ENCODE data around the gene S100A13. TPM values are rescaled to one million over a fixed set of nuclear protein-coding genes. Genes with fewer than 3 reads are reported as not detected.

S100A13 gene
- total RNA-seq, 1 donor from 2014 or later: 172 TPM

- H3K27ac ChIP-seq (ENCODE audit: low read depth, low read length): no peak overlapping the region
- H3K4me1 ChIP-seq (ENCODE audit: insufficient read depth, low read length): peaks cover 9% of the 10 kb centered on the region
- H3K4me3 ChIP-seq (ENCODE audit: insufficient read depth, low read depth, low read length): no peak overlapping the region
- no peak for TF ChIP-seq EZH2 (IDR thresholded peaks at IDR 0.05; ENCODE audit: insufficient read depth, low read length)
- TF ChIP-seq CTCF (IDR thresholded peaks at IDR 0.05; ENCODE audit: insufficient read depth, low read depth, low read length): no peak
- no peaks in the 10 kb centered on the region for H3K9me3 ChIP-seq (ENCODE audit: insufficient read depth, low read depth, low read length)
- H3K79me2 ChIP-seq (ENCODE audit: insufficient read depth, low read length): peaks cover 37% of the 10 kb centered on the region
- H3K27me3 ChIP-seq (ENCODE audit: insufficient read depth, low read length): no peaks in the 10 kb centered on the region
- Mint-ChIP-seq H3K27me3 (ENCODE audit: low read depth, unreplicated experiment) (no peaks in the 10 kb centered on the region), H3K4me1 (ENCODE audit: low read depth, unreplicated experiment) (peaks cover 12% of the 10 kb centered on the region), H3K36me3 (ENCODE audit: low read depth, unreplicated experiment) (peaks cover 11% of the 10 kb centered on the region), H3K27ac (ENCODE audit: unreplicated experiment) (no peak overlapping the region), H3K4me3 (ENCODE audit: unreplicated experiment) (no peak overlapping the region), H3K9me3 (ENCODE audit: unreplicated experiment) (no peaks in the 10 kb centered on the region)
- no peak overlapping the region for H2AFZ ChIP-seq (ENCODE audit: low read depth, low read length)
- peaks cover 54% of the 10 kb centered on the region for H4K20me1 ChIP-seq (ENCODE audit: insufficient read depth, low read length)
- no peak overlapping the region for H3K9ac ChIP-seq (ENCODE audit: low read length)
- no peak overlapping the region for H3K4me2 ChIP-seq (ENCODE audit: low read length)
- FAIRE-seq (no peak), DNase-seq (ENCODE audit: low read depth) (peak; percentile 34)
- peaks cover 63% of the 10 kb centered on the region for H3K36me3 ChIP-seq (ENCODE audit: insufficient read depth, low read length)
Observed at GRCh38 chr1:153663211-153663610, 35.9 kb upstream of the S100A13 start.

GRCh38 chr1:153662269-153662668 lies 35.0 kb upstream of the S100A13 start:
- no peak for FAIRE-seq
- Histone ChIP-seq H3K36me3 (ENCODE audit: insufficient read depth, low read length) (peaks cover 54% of the 10 kb centered on the region), H3K4me2 (ENCODE audit: low read length) (no peak overlapping the region), H2AFZ (ENCODE audit: low read depth, low read length) (no peak overlapping the region), H3K9me3 (ENCODE audit: insufficient read depth, low read depth, low read length) (no peaks in the 10 kb centered on the region), H3K4me1 (ENCODE audit: insufficient read depth, low read length) (peaks cover 9% of the 10 kb centered on the region), H3K79me2 (ENCODE audit: insufficient read depth, low read length) (peaks cover 28% of the 10 kb centered on the region), H3K9ac (ENCODE audit: low read length) (no peak overlapping the region), H4K20me1 (ENCODE audit: insufficient read depth, low read length) (peaks cover 44% of the 10 kb centered on the region), H3K27ac (ENCODE audit: low read depth, low read length) (no peak overlapping the region), H3K27me3 (ENCODE audit: insufficient read depth, low read length) (no peaks in the 10 kb centered on the region), H3K4me3 (ENCODE audit: insufficient read depth, low read depth, low read length) (no peak overlapping the region)
- peaks cover 12% of the 10 kb centered on the region for H3K4me1 Mint-ChIP-seq (ENCODE audit: low read depth, unreplicated experiment)
- no peaks in the 10 kb centered on the region for H3K9me3 Mint-ChIP-seq (ENCODE audit: unreplicated experiment)
- DNase-seq (ENCODE audit: low read depth): no peak
- H3K27ac Mint-ChIP-seq (ENCODE audit: unreplicated experiment): peak overlapping the region; percentile 10
- no peak for TF ChIP-seq EZH2 (IDR thresholded peaks at IDR 0.05; ENCODE audit: insufficient read depth, low read length)
- no peak for TF ChIP-seq CTCF (IDR thresholded peaks at IDR 0.05; ENCODE audit: insufficient read depth, low read depth, low read length)
- no peak overlapping the region for H3K4me3 Mint-ChIP-seq (ENCODE audit: unreplicated experiment)
- H3K36me3 Mint-ChIP-seq (ENCODE audit: low read depth, unreplicated experiment): peaks cover 4% of the 10 kb centered on the region
- no peaks in the 10 kb centered on the region for H3K27me3 Mint-ChIP-seq (ENCODE audit: low read depth, unreplicated experiment)

GRCh38 chr1:153661111-153661708 lies 33.9 kb upstream of the S100A13 start:
- peaks cover 47% of the 10 kb centered on the region for H3K36me3 ChIP-seq (ENCODE audit: insufficient read depth, low read length)
- Mint-ChIP-seq H3K27ac (ENCODE audit: unreplicated experiment) (peak overlapping the region; percentile 37), H3K4me3 (ENCODE audit: unreplicated experiment) (peak overlapping the region; percentile 62), H3K4me1 (ENCODE audit: low read depth, unreplicated experiment) (peaks cover 12% of the 10 kb centered on the region), H3K36me3 (ENCODE audit: low read depth, unreplicated experiment) (peaks cover 4% of the 10 kb centered on the region), H3K27me3 (ENCODE audit: low read depth, unreplicated experiment) (no peaks in the 10 kb centered on the region), H3K9me3 (ENCODE audit: unreplicated experiment) (no peaks in the 10 kb centered on the region)
- peaks cover 9% of the 10 kb centered on the region for H3K4me1 ChIP-seq (ENCODE audit: insufficient read depth, low read length)
- H3K9ac ChIP-seq (ENCODE audit: low read length): peak overlapping the region; percentile 10
- TF ChIP-seq EZH2 (IDR thresholded peaks at IDR 0.05; ENCODE audit: insufficient read depth, low read length) (no peak), CTCF (IDR thresholded peaks at IDR 0.05; ENCODE audit: insufficient read depth, low read depth, low read length) (no peak)
- no peak overlapping the region for H3K4me3 ChIP-seq (ENCODE audit: insufficient read depth, low read depth, low read length)
- no peak overlapping the region for H3K4me2 ChIP-seq (ENCODE audit: low read length)
- no peaks in the 10 kb centered on the region for H3K9me3 ChIP-seq (ENCODE audit: insufficient read depth, low read depth, low read length)
- H2AFZ ChIP-seq (ENCODE audit: low read depth, low read length): no peak overlapping the region
- peaks cover 34% of the 10 kb centered on the region for H4K20me1 ChIP-seq (ENCODE audit: insufficient read depth, low read length)
- H3K27ac ChIP-seq (ENCODE audit: low read depth, low read length): peak overlapping the region; percentile 17
- peak; percentile 76 for DNase-seq (ENCODE audit: low read depth)
- H3K79me2 ChIP-seq (ENCODE audit: insufficient read depth, low read length): peaks cover 21% of the 10 kb centered on the region
- no peaks in the 10 kb centered on the region for H3K27me3 ChIP-seq (ENCODE audit: insufficient read depth, low read length)
- no peak for FAIRE-seq

Data from astrocyte (in vitro differentiated cells and primary cell).